Fibroblast of lung (primary cell): Measurements from ENCODE around the gene P2RX4.

Experiments
- CTCF ChIP-seq, 2 donors: IDR thresholded peaks in 1 of 2; conservative IDR thresholded peaks in 1 of 2; 1 replicate in 1 of 2; 2 replicates in 1 of 2; pipeline ENCODE4 v1.5.1; 2011 to 2012; ENCODE audit warnings: low read length in 2 of 2, control low read depth in 1 of 2, inconsistent platforms in 1 of 2, low read depth in 1 of 2, mild to moderate bottlenecking in 1 of 2
- EZH2 ChIP-seq: IDR thresholded peaks from 2 replicates; pipeline ENCODE4 v1.5.1; 2012; ENCODE audit warnings: low read length, control low read depth, mild to moderate bottlenecking; ENCODE audit errors: missing control alignments

- TF ChIP-seq CTCF (conservative IDR thresholded peaks at IDR 0.05 in 1 of 2, IDR thresholded peaks at IDR 0.05 in 1 of 2; ENCODE audit: low read depth in 1 of 2, low read length in 2 of 2) (no peak), EZH2 (no peak)
These were observed 31.4 kb downstream of the P2RX4 start for GRCh38 chr12:121241156-121241970.
